Muscle layer of duodenum (tissue), 2 donors: ENCODE data around the gene GIMAP8.
"Not testable (repeated sequence)": the region's sequence is repeated elsewhere in the genome, so short reads cannot be mapped to it uniquely, and the experiment has no call there.

ENCODE experiments used
- H3K27ac ChIP-seq: one replicate; pipeline ENCODE4 v1.7.0; 2013; ENCODE audit warnings: mild to moderate bottlenecking, low read length
- H3K27me3 ChIP-seq: one replicate; pipeline ENCODE4 v1.7.0; 2013; ENCODE audit warnings: low read depth, mild to moderate bottlenecking, control low read depth, low read length
- H3K36me3 ChIP-seq, 2 donors: one replicate each; pipeline ENCODE4 v1.7.0; 2013; ENCODE audit warnings: low read length in 2 of 2, control low read depth in 1 of 2, mild to moderate bottlenecking in 1 of 2; ENCODE audit not compliant: insufficient read depth in 2 of 2, control insufficient read depth in 1 of 2
- H3K4me1 ChIP-seq, 2 donors: one replicate each; pipeline ENCODE4 v1.7.0; 2013; ENCODE audit warnings: low read length in 2 of 2, mild to moderate bottlenecking in 2 of 2, control low read depth in 1 of 2, moderate library complexity in 1 of 2; ENCODE audit not compliant: insufficient read depth in 2 of 2, control insufficient read depth in 1 of 2
- H3K4me3 ChIP-seq, 2 donors: one replicate each; pipeline ENCODE4 v1.7.0; 2013; ENCODE audit warnings: low read length in 2 of 2, low read depth in 1 of 2, mild to moderate bottlenecking in 1 of 2
- H3K9me3 ChIP-seq, 2 donors: one replicate each; pipeline ENCODE4 v1.7.0; 2013; ENCODE audit warnings: low read length in 2 of 2, control low read depth in 1 of 2, mild to moderate bottlenecking in 1 of 2; ENCODE audit not compliant: control insufficient read depth in 1 of 2
- donor health status: healthy.

The GIMAP8 gene

GRCh38 chr7:150503155-150503554 is 52.7 kb downstream of the GIMAP8 start:
- no peaks in the 10 kb centered on the region for H3K36me3 ChIP-seq
- no peak overlapping the region for H3K4me3 ChIP-seq
- no peaks in the 10 kb centered on the region for H3K4me1 ChIP-seq
- no peaks in the 10 kb centered on the region for H3K27me3 ChIP-seq
- no peak overlapping the region for H3K27ac ChIP-seq
- no peaks in the 10 kb centered on the region for H3K9me3 ChIP-seq

GRCh38 chr7:150503581-150503980 is 53.2 kb downstream of the GIMAP8 start:
- Histone ChIP-seq H3K36me3 (no peaks in the 10 kb centered on the region), H3K27me3 (no peaks in the 10 kb centered on the region), H3K4me1 (no peaks in the 10 kb centered on the region), H3K9me3 (no peaks in the 10 kb centered on the region), H3K4me3 (no peak overlapping the region), H3K27ac (no peak overlapping the region)

- H3K27ac ChIP-seq = no peak overlapping the region
- no peaks in the 10 kb centered on the region for H3K36me3 ChIP-seq
- peaks cover 0 to 9% of the 10 kb centered on the region in 2 donors for H3K9me3 ChIP-seq
- H3K4me1 ChIP-seq = no peaks in the 10 kb centered on the region
- H3K4me3 ChIP-seq = no peak overlapping the region
- H3K27me3 ChIP-seq = no peaks in the 10 kb centered on the region
These were observed 57.6 kb downstream of the GIMAP8 start for GRCh38 chr7:150507947-150508602.

GRCh38 chr7:150511048-150511447 is 60.6 kb downstream of the GIMAP8 start:
- H3K27ac ChIP-seq = no peak overlapping the region
- no peak overlapping the region for H3K4me3 ChIP-seq
- no peaks in the 10 kb centered on the region for H3K27me3 ChIP-seq
- H3K9me3 ChIP-seq = peaks cover 0 to 9% of the 10 kb centered on the region in 2 donors
- no peaks in the 10 kb centered on the region for H3K36me3 ChIP-seq
- H3K4me1 ChIP-seq = no peaks in the 10 kb centered on the region

GRCh38 chr7:150513758-150514157 is 63.3 kb downstream of the GIMAP8 start:
- Histone ChIP-seq H3K4me1 (no peaks in the 10 kb centered on the region), H3K9me3 (peaks cover 0 to 9% of the 10 kb centered on the region in 2 donors), H3K27me3 (no peaks in the 10 kb centered on the region), H3K36me3 (no peaks in the 10 kb centered on the region), H3K27ac (peak overlapping the region; percentile 76), H3K4me3 (no peak overlapping the region)

GRCh38 chr7:150514748-150515222 is 64.4 kb downstream of the GIMAP8 start, which contains the start of gene GIMAP7:
GIMAP7 (plus strand) TSS chr7:150514872; CDS start chr7:150519975, 5,103 bp downstream.
- Histone ChIP-seq H3K4me1 (no peaks in the 10 kb centered on the region), H3K4me3 (peak within 1 kb of the TSS; percentile 52 to 60), H3K27me3 (no peaks in the 10 kb centered on the region), H3K36me3 (no peaks in the 10 kb centered on the region), H3K9me3 (peaks cover 0 to 9% of the 10 kb centered on the region in 2 donors), H3K27ac (peak within 1 kb of the TSS; percentile 76)

- no peaks in the 10 kb centered on the region for H3K27me3 ChIP-seq
- no peaks in the 10 kb centered on the region for H3K4me1 ChIP-seq
- peak overlapping the region; percentile 76 for H3K27ac ChIP-seq
- peak overlapping the region; percentile 52 to 60 for H3K4me3 ChIP-seq
- no peaks in the 10 kb centered on the region for H3K36me3 ChIP-seq
- H3K9me3 ChIP-seq = peaks cover 0 to 6% of the 10 kb centered on the region in 2 donors
These were observed 65.1 kb downstream of the GIMAP8 start for GRCh38 chr7:150515248-150516147.

GRCh38 chr7:150516956-150517745 is 66.7 kb downstream of the GIMAP8 start:
- H3K27ac ChIP-seq = peak overlapping the region; percentile 76
- H3K9me3 ChIP-seq = no peaks in the 10 kb centered on the region
- no peaks in the 10 kb centered on the region for H3K4me1 ChIP-seq
- H3K4me3 ChIP-seq = peak overlapping the region; percentile 17 to 60
- H3K27me3 ChIP-seq = no peaks in the 10 kb centered on the region
- H3K36me3 ChIP-seq = no peaks in the 10 kb centered on the region

GRCh38 chr7:150519310-150519709 is 68.9 kb downstream of the GIMAP8 start:
- Histone ChIP-seq H3K9me3 (no peaks in the 10 kb centered on the region), H3K27me3 (no peaks in the 10 kb centered on the region), H3K36me3 (no peaks in the 10 kb centered on the region), H3K4me1 (no peaks in the 10 kb centered on the region), H3K27ac (peak overlapping the region; percentile 68), H3K4me3 (peak overlapping the region in 1 of 2 donors; percentile 34)

- Histone ChIP-seq H3K9me3 (no peaks in the 10 kb centered on the region), H3K27ac (peak overlapping the region; percentile 68), H3K4me1 (no peaks in the 10 kb centered on the region), H3K27me3 (no peaks in the 10 kb centered on the region), H3K4me3 (peak overlapping the region in 1 of 2 donors; percentile 34), H3K36me3 (no peaks in the 10 kb centered on the region)
These were observed 69.7 kb downstream of the GIMAP8 start for GRCh38 chr7:150520145-150520544.

- not testable (repeated sequence) for H3K27me3 ChIP-seq, H3K27ac ChIP-seq, H3K4me3 ChIP-seq, H3K4me1 ChIP-seq, H3K36me3 ChIP-seq, H3K9me3 ChIP-seq
These were observed 72.5 kb downstream of the GIMAP8 start for GRCh38 chr7:150522931-150523330.
